Measurements from ENCODE around the gene COL15A1. TPM values are rescaled to one million over a fixed set of nuclear protein-coding genes. Genes with fewer than 3 reads are reported as not detected.
"Not testable (repeated sequence)": the region's sequence is repeated elsewhere in the genome, so short reads cannot be mapped to it uniquely, and the experiment has no call there.

Gene COL15A1
- total RNA-seq, result under 1 TPM; 0.12 to 0.14 TPM

- Mint-ChIP-seq H3K4me3 (peak within 1 kb of the TSS; percentile 23), H3K27ac (no peak within 1 kb of the TSS), H3K27me3 (peaks cover 51% of the 10 kb centered on the region), H3K36me3 (no peaks in the 10 kb centered on the region), H3K9me3 (no peaks in the 10 kb centered on the region), H3K4me1 (ENCODE audit: low read depth) (peaks cover 7% of the 10 kb centered on the region)
- ChIA-PET POLR2A (no interaction called here), CTCF (no interaction called here)
- intact Hi-C loops (cut with micrococcal nuclease), result no loop called here
- no peak for DNase-seq
Observed at GRCh38 chr9:98943682-98944056, at the start of gene COL15A1. COL15A1 (plus strand) TSS chr9:98943907; CDS start chr9:98944062, 155 bp downstream.

GRCh38 chr9:98894171-98894570 lies 49.5 kb upstream of the COL15A1 start:
- CTCF ChIA-PET, result no interaction called here
- Mint-ChIP-seq H3K9me3 (peaks cover 6% of the 10 kb centered on the region), H3K27ac (no peak overlapping the region), H3K4me1 (ENCODE audit: low read depth) (peaks cover 2% of the 10 kb centered on the region), H3K27me3 (peaks cover 15% of the 10 kb centered on the region), H3K36me3 (no peaks in the 10 kb centered on the region), H3K4me3 (no peak overlapping the region)
- no peak for DNase-seq
- intact Hi-C loops (cut with micrococcal nuclease), result no loop called here
- POLR2A ChIA-PET, result no interaction called here

- Mint-ChIP-seq H3K4me3 (no peak overlapping the region), H3K36me3 (no peaks in the 10 kb centered on the region), H3K27ac (no peak overlapping the region), H3K4me1 (ENCODE audit: low read depth) (peaks cover 5% of the 10 kb centered on the region), H3K27me3 (peaks cover 17% of the 10 kb centered on the region), H3K9me3 (peaks cover 6% of the 10 kb centered on the region)
- ChIA-PET POLR2A (no interaction called here), CTCF (no interaction called here)
- intact Hi-C loops (cut with micrococcal nuclease), result no loop called here
- no peak for DNase-seq
Observed at GRCh38 chr9:98894761-98895160, 48.9 kb upstream of the COL15A1 start.

GRCh38 chr9:98896632-98897031 lies 47.1 kb upstream of the COL15A1 start:
- Mint-ChIP-seq H3K27ac (no peak overlapping the region), H3K9me3 (peaks cover 6% of the 10 kb centered on the region), H3K4me3 (no peak overlapping the region), H3K27me3 (peaks cover 16% of the 10 kb centered on the region), H3K36me3 (no peaks in the 10 kb centered on the region), H3K4me1 (ENCODE audit: low read depth) (peaks cover 5% of the 10 kb centered on the region)
- ChIA-PET POLR2A (no interaction called here), CTCF (interaction anchor here (0.9 kb wide), 1 partner anchor 49 kb away, joined by 5 read pairs; no protein-coding TSS in a partner anchor)
- no peak for DNase-seq
- intact Hi-C loops (cut with micrococcal nuclease), result no loop called here

GRCh38 chr9:98897745-98898144 lies 46.0 kb upstream of the COL15A1 start:
- Mint-ChIP-seq H3K4me1 (ENCODE audit: low read depth) (peaks cover 5% of the 10 kb centered on the region), H3K4me3 (no peak overlapping the region), H3K27me3 (peaks cover 16% of the 10 kb centered on the region), H3K36me3 (no peaks in the 10 kb centered on the region), H3K27ac (no peak overlapping the region), H3K9me3 (peaks cover 6% of the 10 kb centered on the region)
- ChIA-PET POLR2A (no interaction called here), CTCF (interaction anchor here (0.9 kb wide), 1 partner anchor 50 kb away, joined by 5 read pairs; no protein-coding TSS in a partner anchor)
- intact Hi-C loops (cut with micrococcal nuclease), result no loop called here
- DNase-seq, result no peak

GRCh38 chr9:98899408-98900056 lies 44.2 kb upstream of the COL15A1 start:
- H3K27me3 Mint-ChIP-seq, result peaks cover 18% of the 10 kb centered on the region
- CTCF ChIA-PET, result interaction anchor here (1.2 to 1.4 kb wide), 2 partner anchors 50 to 52 kb away, joined by 3 to 5 read pairs; no protein-coding TSS in a partner anchor
- H3K4me3 Mint-ChIP-seq, result no peak overlapping the region
- DNase-seq, result peak; percentile 15
- no peaks in the 10 kb centered on the region for H3K36me3 Mint-ChIP-seq
- intact Hi-C loops (cut with micrococcal nuclease), result no loop called here
- H3K4me1 Mint-ChIP-seq (ENCODE audit: low read depth), result peaks cover 5% of the 10 kb centered on the region
- H3K27ac Mint-ChIP-seq, result no peak overlapping the region
- H3K9me3 Mint-ChIP-seq, result peaks cover 6% of the 10 kb centered on the region
- POLR2A ChIA-PET, result interaction anchor here (0.6 kb wide), 1 partner anchor 470 kb away, joined by 3 read pairs; no protein-coding TSS in a partner anchor

GRCh38 chr9:98900244-98900643 lies 43.5 kb upstream of the COL15A1 start:
- H3K4me1 Mint-ChIP-seq (ENCODE audit: low read depth), result peaks cover 5% of the 10 kb centered on the region
- H3K27me3 Mint-ChIP-seq, result peaks cover 18% of the 10 kb centered on the region
- no peak overlapping the region for H3K27ac Mint-ChIP-seq
- intact Hi-C loops (cut with micrococcal nuclease), result no loop called here
- H3K9me3 Mint-ChIP-seq, result peaks cover 6% of the 10 kb centered on the region
- no peak for DNase-seq
- CTCF ChIA-PET, result no interaction called here
- no peak overlapping the region for H3K4me3 Mint-ChIP-seq
- no peaks in the 10 kb centered on the region for H3K36me3 Mint-ChIP-seq
- POLR2A ChIA-PET, result no interaction called here

GRCh38 chr9:98900725-98901124 lies 43.0 kb upstream of the COL15A1 start:
- CTCF ChIA-PET, result no interaction called here
- POLR2A ChIA-PET, result no interaction called here
- peaks cover 6% of the 10 kb centered on the region for H3K9me3 Mint-ChIP-seq

GRCh38 chr9:98901843-98902242 lies 41.9 kb upstream of the COL15A1 start:
- DNase-seq; H3K4me3 Mint-ChIP-seq; H3K36me3 Mint-ChIP-seq; intact Hi-C loops (cut with micrococcal nuclease); H3K27ac Mint-ChIP-seq; H3K4me1 Mint-ChIP-seq (ENCODE audit: low read depth); POLR2A ChIA-PET; H3K9me3 Mint-ChIP-seq: not testable (repeated sequence)
- CTCF ChIA-PET, result interaction anchor here (0.8 kb wide), 1 partner anchor 54 kb away, joined by 3 read pairs; no protein-coding TSS in a partner anchor
- peaks cover 12% of the 10 kb centered on the region for H3K27me3 Mint-ChIP-seq

More at GRCh38 chr9:98900725-98901124, 43.0 kb upstream of the COL15A1 start:
- DNase-seq, result no peak
- Mint-ChIP-seq H3K27ac (no peak overlapping the region), H3K4me3 (no peak overlapping the region), H3K36me3 (no peaks in the 10 kb centered on the region), H3K27me3 (peaks cover 16% of the 10 kb centered on the region), H3K4me1 (ENCODE audit: low read depth) (peaks cover 5% of the 10 kb centered on the region)
- intact Hi-C loops (cut with micrococcal nuclease), result no loop called here

GRCh38 chr9:98902516-98902915 lies 41.2 kb upstream of the COL15A1 start:
- H3K27ac Mint-ChIP-seq, result no peak overlapping the region
- peaks cover 9% of the 10 kb centered on the region for H3K27me3 Mint-ChIP-seq
- no peak overlapping the region for H3K4me3 Mint-ChIP-seq
- no peaks in the 10 kb centered on the region for H3K36me3 Mint-ChIP-seq
- intact Hi-C loops (cut with micrococcal nuclease), result no loop called here
- H3K9me3 Mint-ChIP-seq, result no peaks in the 10 kb centered on the region
- CTCF ChIA-PET, result interaction anchor here (0.8 kb wide), 1 partner anchor 55 kb away, joined by 3 read pairs; no protein-coding TSS in a partner anchor
- peaks cover 5% of the 10 kb centered on the region for H3K4me1 Mint-ChIP-seq (ENCODE audit: low read depth)
- DNase-seq, result no peak
- POLR2A ChIA-PET, result no interaction called here

GRCh38 chr9:98902925-98903324 lies 40.8 kb upstream of the COL15A1 start:
- POLR2A ChIA-PET, result no interaction called here
- Mint-ChIP-seq H3K27ac (no peak overlapping the region), H3K9me3 (no peaks in the 10 kb centered on the region), H3K4me3 (no peak overlapping the region), H3K4me1 (ENCODE audit: low read depth) (peaks cover 5% of the 10 kb centered on the region), H3K27me3 (peaks cover 9% of the 10 kb centered on the region), H3K36me3 (no peaks in the 10 kb centered on the region)
- intact Hi-C loops (cut with micrococcal nuclease), result no loop called here
- DNase-seq, result no peak
- CTCF ChIA-PET, result no interaction called here

- Mint-ChIP-seq H3K27me3 (peaks cover 4% of the 10 kb centered on the region), H3K27ac (no peak overlapping the region), H3K4me3 (no peak overlapping the region), H3K4me1 (ENCODE audit: low read depth) (peaks cover 3% of the 10 kb centered on the region), H3K36me3 (no peaks in the 10 kb centered on the region), H3K9me3 (no peaks in the 10 kb centered on the region)
- CTCF ChIA-PET, result no interaction called here
- POLR2A ChIA-PET, result no interaction called here
- intact Hi-C loops (cut with micrococcal nuclease), result no loop called here
- DNase-seq, result no peak
Observed at GRCh38 chr9:98903961-98904411, 39.7 kb upstream of the COL15A1 start.

- no peak for DNase-seq
- POLR2A ChIA-PET, result no interaction called here
- no peaks in the 10 kb centered on the region for H3K9me3 Mint-ChIP-seq
- CTCF ChIA-PET, result no interaction called here
- H3K36me3 Mint-ChIP-seq, result no peaks in the 10 kb centered on the region
- H3K27ac Mint-ChIP-seq, result no peak overlapping the region
- intact Hi-C loops (cut with micrococcal nuclease), result no loop called here
- no peak overlapping the region for H3K4me3 Mint-ChIP-seq
- H3K27me3 Mint-ChIP-seq, result peaks cover 2% of the 10 kb centered on the region
- no peaks in the 10 kb centered on the region for H3K4me1 Mint-ChIP-seq (ENCODE audit: low read depth)
Observed at GRCh38 chr9:98905015-98905414, 38.7 kb upstream of the COL15A1 start.
